Hepatocyte (in vitro differentiated cells): ENCODE results near the gene KIF23. TPM values are rescaled to one million over a fixed set of nuclear protein-coding genes. Genes with fewer than 3 reads are reported as not detected.

Source experiments
- DNase-seq: peaks from one replicate; pipeline ENCODE4 v3.0.0-alpha.2; 2016; ENCODE audit warnings: low spot score
- H2AFZ ChIP-seq: fragments of 200-600 bp; sonication (generic); 2 replicates; pipeline ENCODE4 v1.6.0; 2016; ENCODE audit warnings: antibody characterized with exemption, mild to moderate bottlenecking
- H3K27ac ChIP-seq: fragments of 200-600 bp; sonication (generic); 2 replicates; pipeline ENCODE4 v1.5.1; 2016; ENCODE audit warnings: mild to moderate bottlenecking
- H3K27me3 ChIP-seq: fragments of 200-600 bp; sonication (generic); 2 replicates; pipeline ENCODE4 v1.6.1; 2016
- H3K36me3 ChIP-seq: fragments of 200-600 bp; sonication (generic); replicated peaks from 2 replicates; pipeline ENCODE4 v1.5.1; 2016; ENCODE audit warnings: low read depth; ENCODE audit not compliant: insufficient read depth
- H3K4me1 ChIP-seq: fragments of 200-600 bp; sonication (generic); 2 replicates; pipeline ENCODE4 v1.5.1; 2016; ENCODE audit warnings: mild to moderate bottlenecking, moderate library complexity; ENCODE audit not compliant: insufficient read depth
- H3K4me2 ChIP-seq: fragments of 200-600 bp; sonication (generic); 2 replicates; pipeline ENCODE4 v1.6.0; 2016
- H3K4me3 ChIP-seq: fragments of 200-600 bp; sonication (generic); 2 replicates; pipeline ENCODE4 v1.5.1; 2016; ENCODE audit warnings: mild to moderate bottlenecking
- H3K79me2 ChIP-seq: fragments of 200-600 bp; sonication (generic); 2 replicates; pipeline ENCODE4 v1.6.0; 2017; ENCODE audit warnings: mild to moderate bottlenecking
- H3K9me2 ChIP-seq: fragments of 200-600 bp; sonication (generic); replicated peaks from 2 replicates; pipeline ENCODE4 v1.6.0; 2017; ENCODE audit warnings: mild to moderate bottlenecking; ENCODE audit not compliant: insufficient read depth
- H3K9me3 ChIP-seq: fragments of 200-600 bp; sonication (generic); 2 replicates; pipeline ENCODE4 v1.5.1; 2016; ENCODE audit warnings: low read depth, mild to moderate bottlenecking
- H4K20me1 ChIP-seq: fragments of 200-600 bp; sonication (generic); 2 replicates; pipeline ENCODE4 v1.6.0; 2016; ENCODE audit warnings: mild to moderate bottlenecking; ENCODE audit not compliant: insufficient read depth, poor library complexity, severe bottlenecking
- EZH2 ChIP-seq: fragments of 200-600 bp; sonication (generic); IDR thresholded peaks from 2 replicates; pipeline ENCODE4 v1.6.1; 2016; ENCODE audit warnings: antibody characterized with exemption, mild to moderate bottlenecking, borderline replicate concordance
- EZH2phosphoT487 ChIP-seq: fragments of 200-600 bp; sonication (generic); IDR thresholded peaks from one replicate; pipeline ENCODE4 v1.6.1; 2018; ENCODE audit warnings: antibody characterized with exemption, mild to moderate bottlenecking, low read depth, moderate library complexity; ENCODE audit not compliant: unreplicated experiment, severe bottlenecking
- WGBS: methylation state at CpG from one replicate; pipeline ENCODE4 v1.1.6; 2016; ENCODE audit warnings: low lambda C conversion rate; ENCODE audit errors: missing lambda C conversion rate; 5-methylcytosine and 5-hydroxymethylcytosine counted together
- polyA plus RNA-seq: library from polyadenylated mRNA; unstranded; fragments of >200 nt; fragmentation: Nextera tagmentation; extraction: Ambion mirVana; gene quantifications from 2 replicates; pipeline ENCODE4 v1.2.1, GENCODE V29; 2016
- total RNA-seq: library from RNA; depleted of rRNA; stranded (reverse); fragments of >200 nt; gene quantifications from 2 replicates; pipeline ENCODE4 v1.2.3, GENCODE V29; 2014
- TF ChIP-seq, protein P1 (sequence below): fragments of 200-600 bp; sonication (generic); IDR thresholded peaks from 2 replicates; pipeline ENCODE4 v1.5.1; 2016; ENCODE audit warnings: antibody characterized with exemption, mild to moderate bottlenecking; ENCODE audit not compliant: poor library complexity

KIF23 gene
- total and polyA plus RNA-seq, 2 experiments from 2014 or later, result 12.0 to 14.1 TPM

DNA sequence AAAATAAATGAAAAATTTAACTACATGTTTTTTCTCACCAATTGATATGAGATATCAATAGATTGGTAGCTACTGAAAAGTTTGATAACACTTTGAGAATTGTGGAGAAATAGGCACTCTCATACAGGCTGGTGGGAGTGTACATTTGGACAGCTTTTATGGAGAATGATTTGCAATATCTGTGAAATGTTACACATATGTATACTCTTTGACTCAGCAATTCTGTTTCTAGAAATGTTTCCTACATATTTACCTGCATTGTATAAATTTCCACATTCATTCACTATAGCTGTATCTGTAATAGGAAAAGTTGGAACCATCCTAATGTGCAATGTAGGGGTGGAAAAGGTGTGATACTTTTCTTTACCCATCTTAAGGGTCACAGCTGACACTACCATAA, 1.9 kb upstream of the KIF23 start:
- no peak overlapping the region for H3K4me3 ChIP-seq
- H3K27me3 ChIP-seq, result no peaks in the 10 kb centered on the region
- no peak overlapping the region for H3K27ac ChIP-seq
- no peak overlapping the region for H3K4me2 ChIP-seq
- no peaks in the 10 kb centered on the region for H3K4me1 ChIP-seq
- DNase-seq, result no peak
- no peaks in the 10 kb centered on the region for H3K9me3 ChIP-seq
- H2AFZ ChIP-seq, result no peak overlapping the region
- H3K79me2 ChIP-seq, result peaks cover 19% of the 10 kb centered on the region
- H3K9me2 ChIP-seq, result no peaks in the 10 kb centered on the region
- no peaks in the 10 kb centered on the region for H4K20me1 ChIP-seq
- TF ChIP-seq, protein P1, sequence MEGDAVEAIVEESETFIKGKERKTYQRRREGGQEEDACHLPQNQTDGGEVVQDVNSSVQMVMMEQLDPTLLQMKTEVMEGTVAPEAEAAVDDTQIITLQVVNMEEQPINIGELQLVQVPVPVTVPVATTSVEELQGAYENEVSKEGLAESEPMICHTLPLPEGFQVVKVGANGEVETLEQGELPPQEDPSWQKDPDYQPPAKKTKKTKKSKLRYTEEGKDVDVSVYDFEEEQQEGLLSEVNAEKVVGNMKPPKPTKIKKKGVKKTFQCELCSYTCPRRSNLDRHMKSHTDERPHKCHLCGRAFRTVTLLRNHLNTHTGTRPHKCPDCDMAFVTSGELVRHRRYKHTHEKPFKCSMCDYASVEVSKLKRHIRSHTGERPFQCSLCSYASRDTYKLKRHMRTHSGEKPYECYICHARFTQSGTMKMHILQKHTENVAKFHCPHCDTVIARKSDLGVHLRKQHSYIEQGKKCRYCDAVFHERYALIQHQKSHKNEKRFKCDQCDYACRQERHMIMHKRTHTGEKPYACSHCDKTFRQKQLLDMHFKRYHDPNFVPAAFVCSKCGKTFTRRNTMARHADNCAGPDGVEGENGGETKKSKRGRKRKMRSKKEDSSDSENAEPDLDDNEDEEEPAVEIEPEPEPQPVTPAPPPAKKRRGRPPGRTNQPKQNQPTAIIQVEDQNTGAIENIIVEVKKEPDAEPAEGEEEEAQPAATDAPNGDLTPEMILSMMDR, result no peak
- TF ChIP-seq EZH2phosphoT487 (no peak), EZH2 (no peak)
- no peaks in the 10 kb centered on the region for H3K36me3 ChIP-seq

DNA sequence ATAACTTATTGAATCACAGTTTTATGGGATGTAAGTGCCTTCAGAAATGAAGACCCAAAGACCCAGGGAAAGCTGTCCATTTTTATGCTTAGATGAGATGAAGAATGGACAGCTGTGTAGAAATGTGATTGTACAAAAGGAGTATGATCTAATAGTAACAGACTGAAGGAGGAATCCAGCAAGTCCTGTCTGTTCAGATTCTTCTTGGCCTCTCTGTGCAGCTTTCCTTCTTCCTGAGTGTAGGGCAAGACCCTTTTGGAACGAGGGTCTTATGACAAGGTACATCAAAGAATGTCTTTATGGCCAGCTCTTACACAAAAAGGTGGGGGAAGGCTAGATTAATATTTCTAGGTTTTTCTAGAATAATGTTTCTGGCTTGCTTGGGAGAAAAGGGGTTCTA, 1.4 kb upstream of the KIF23 start:
- Histone ChIP-seq H3K36me3 (no peaks in the 10 kb centered on the region), H3K9me2 (no peaks in the 10 kb centered on the region), H3K79me2 (peaks cover 23% of the 10 kb centered on the region), H3K27ac (peak overlapping the region; percentile 45), H3K9me3 (no peaks in the 10 kb centered on the region), H4K20me1 (no peaks in the 10 kb centered on the region), H3K4me1 (no peaks in the 10 kb centered on the region), H2AFZ (no peak overlapping the region), H3K4me2 (no peak overlapping the region), H3K27me3 (no peaks in the 10 kb centered on the region), H3K4me3 (no peak overlapping the region)
- 57% methylated on average over 1 of the region's 1 CpG for WGBS
- no peak for DNase-seq
- TF ChIP-seq, protein P1, result no peak
- TF ChIP-seq EZH2, result no peak
- TF ChIP-seq EZH2phosphoT487, result no peak

DNA sequence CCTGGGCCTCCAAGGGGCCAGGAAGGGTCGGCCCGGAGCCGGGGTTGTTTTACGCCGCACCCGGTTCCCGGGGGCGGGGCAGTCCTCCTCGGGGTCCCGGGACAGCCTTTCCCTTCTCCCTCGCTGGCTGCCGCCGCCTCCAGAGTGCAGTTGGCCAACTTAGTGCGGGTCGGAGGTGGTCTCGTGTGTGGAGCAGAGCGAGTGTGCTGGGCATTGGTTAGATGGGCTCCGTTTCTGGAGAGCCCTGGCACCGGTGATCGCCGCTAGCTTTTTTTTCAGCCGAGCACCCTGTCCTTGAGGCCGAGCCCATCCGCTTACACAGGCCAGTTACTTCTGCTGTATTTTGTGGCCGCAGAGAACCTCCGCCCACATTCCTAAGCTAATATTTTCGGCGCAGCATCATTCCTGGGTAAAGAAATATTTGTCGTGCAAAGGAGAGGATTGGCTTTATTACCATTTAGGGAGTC, 585 bp downstream of the KIF23 start:
- Histone ChIP-seq H4K20me1 (no peaks in the 10 kb centered on the region), H3K4me1 (no peaks in the 10 kb centered on the region), H3K79me2 (peaks cover 34% of the 10 kb centered on the region), H3K27ac (peak overlapping the region; percentile 85), H3K27me3 (no peaks in the 10 kb centered on the region), H3K9me3 (no peaks in the 10 kb centered on the region), H3K4me3 (peak overlapping the region; percentile 76), H3K36me3 (no peaks in the 10 kb centered on the region), H3K9me2 (no peaks in the 10 kb centered on the region), H2AFZ (peak overlapping the region; percentile 69), H3K4me2 (peak overlapping the region; percentile 75)
- WGBS, result 1% methylated on average over 20 of the region's 29 CpGs
- DNase-seq, result peak; percentile 69
- TF ChIP-seq EZH2phosphoT487 (no peak), EZH2 (no peak)
- TF ChIP-seq, protein P1, result no peak

DNA sequence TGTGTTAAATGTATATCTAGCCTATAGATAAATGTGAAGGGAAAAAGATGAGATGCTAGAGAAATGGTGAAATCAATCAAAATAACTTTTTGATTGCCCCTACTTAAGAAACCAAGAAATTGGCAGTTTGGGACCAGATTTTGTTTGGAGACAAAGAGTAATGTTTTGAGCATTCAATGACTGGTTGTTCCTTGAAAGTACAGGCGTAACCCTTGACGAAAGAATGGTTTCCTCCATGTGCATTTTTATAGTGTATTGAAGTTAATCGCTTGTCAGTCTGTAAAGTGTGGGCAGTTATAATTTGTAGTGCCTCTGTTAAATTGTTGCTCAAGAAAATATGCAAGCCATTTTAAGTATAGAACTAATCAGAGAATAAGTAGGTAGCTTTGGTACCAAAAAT, 1.2 kb downstream of the KIF23 start:
- peak overlapping the region; percentile 69 for H2AFZ ChIP-seq

More for the DNA sequence above, 1.2 kb downstream of the KIF23 start:
- Histone ChIP-seq H3K9me3 (no peaks in the 10 kb centered on the region), H3K27me3 (no peaks in the 10 kb centered on the region), H3K79me2 (peaks cover 34% of the 10 kb centered on the region), H3K36me3 (no peaks in the 10 kb centered on the region), H3K9me2 (no peaks in the 10 kb centered on the region), H3K4me1 (no peaks in the 10 kb centered on the region), H3K27ac (peak overlapping the region; percentile 85), H3K4me2 (peak overlapping the region; percentile 75), H4K20me1 (no peaks in the 10 kb centered on the region), H3K4me3 (peak overlapping the region; percentile 76)
- 49% methylated on average over 3 of the region's 3 CpGs for WGBS
- no peak for DNase-seq
- TF ChIP-seq EZH2 (no peak), EZH2phosphoT487 (no peak)
- TF ChIP-seq, protein P1, result no peak
